ENCODE results near the gene SLC2A6.
A peak's percentile ranks its signal among the peaks of the same experiment; 100 is the strongest.

Gene SLC2A6

GRCh38 chr9:133515615-133516255, 36.8 kb upstream of the SLC2A6 start:
- DNase-seq (ENCODE audit: low read depth), result no peak

- DNase-seq (ENCODE audit: low read depth), result no peak
Measured at GRCh38 chr9:133515240-133515610, 36.3 kb upstream of the SLC2A6 start.

DNA sequence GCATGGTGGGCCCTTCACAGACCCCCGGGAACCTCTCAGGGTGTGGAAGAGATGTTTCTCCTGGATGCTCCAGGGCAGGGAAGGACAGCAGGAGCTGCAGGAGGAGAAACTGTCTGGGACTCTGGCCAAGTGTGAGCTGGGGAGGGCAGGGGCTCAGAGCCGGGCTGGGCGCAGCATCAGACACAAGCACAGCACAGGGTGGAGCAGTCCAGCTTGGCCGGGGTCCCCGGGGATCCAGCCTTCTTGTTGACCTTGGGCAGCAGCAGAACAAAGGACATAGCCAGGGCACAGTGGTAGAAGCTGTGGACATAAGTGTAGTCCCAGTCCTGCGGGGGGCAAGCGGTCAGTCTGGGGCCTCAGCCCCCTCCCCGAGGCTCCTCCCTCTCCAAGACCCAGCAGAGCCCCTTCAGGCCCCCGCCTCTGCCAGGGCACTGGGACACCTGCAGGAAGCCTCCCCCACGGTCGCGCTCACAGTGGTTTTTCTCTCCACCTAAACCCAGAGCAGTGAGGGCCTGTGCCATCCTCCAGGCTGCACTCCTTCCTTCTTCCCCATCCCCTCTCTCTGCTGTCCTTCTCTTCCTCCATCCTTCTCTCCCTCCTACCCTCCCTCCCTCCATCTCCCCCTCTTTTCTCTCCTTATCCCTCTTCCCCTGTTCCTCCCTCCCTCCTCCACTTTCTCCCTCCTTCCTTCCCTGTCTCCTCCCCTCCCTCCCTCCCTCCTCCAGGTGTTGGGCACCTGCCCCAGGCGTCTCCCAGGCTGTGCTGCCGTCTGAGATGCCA, 35.8 kb upstream of the SLC2A6 start:
- DNase-seq (ENCODE audit: low read depth), result no peak

GRCh38 chr9:133513214-133514100, 34.6 kb upstream of the SLC2A6 start:
- DNase-seq (ENCODE audit: low read depth), result no peak

DNA sequence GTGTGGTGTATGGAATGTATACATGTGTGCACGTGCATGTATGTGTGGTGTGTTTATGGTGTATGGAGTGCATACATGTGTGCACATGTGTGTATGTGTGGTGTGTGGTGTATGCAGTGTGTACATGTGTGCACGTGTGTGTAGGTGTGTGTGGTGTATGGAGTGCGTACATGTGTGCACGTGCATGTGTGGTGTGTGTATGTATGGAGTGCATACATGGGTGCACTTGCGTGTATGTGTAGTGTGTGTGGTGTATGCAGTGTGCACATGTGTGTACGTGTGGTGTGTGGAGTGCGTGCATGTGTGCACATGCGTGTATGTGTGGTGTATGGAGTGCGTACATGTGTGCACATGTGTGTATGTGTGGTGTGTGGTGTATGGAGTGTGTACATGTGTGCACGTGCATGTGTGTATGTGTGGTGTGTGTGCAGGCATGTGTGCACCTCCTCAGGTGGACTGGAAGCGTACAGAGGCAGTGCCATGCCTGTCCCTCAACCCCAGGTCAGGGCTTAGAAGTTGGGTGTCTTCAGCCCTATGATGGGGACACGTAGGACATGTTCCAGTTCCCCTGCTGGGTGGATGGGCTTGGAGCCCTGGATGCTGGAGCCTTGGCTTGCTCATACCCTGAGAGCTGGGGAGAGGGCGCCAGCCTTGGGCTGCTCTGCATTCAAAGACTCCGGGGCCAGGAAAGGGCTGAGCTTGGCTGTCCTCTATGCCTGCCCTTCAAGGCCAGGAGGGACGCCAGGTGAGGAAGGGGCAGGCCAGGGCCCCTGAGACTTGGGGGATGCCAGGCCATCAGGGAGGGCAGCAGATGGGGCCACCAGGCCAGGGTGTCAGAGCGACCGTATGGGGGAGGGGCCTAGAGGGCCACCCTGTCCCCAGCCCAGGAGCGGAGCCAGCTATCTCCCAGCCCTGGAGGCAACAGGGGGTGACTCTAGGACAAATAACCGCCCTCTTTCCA, 33.6 kb upstream of the SLC2A6 start:
- DNase-seq (ENCODE audit: low read depth), result no peak

- no peak for DNase-seq (ENCODE audit: low read depth)
Measured at GRCh38 chr9:133511607-133512006, 32.7 kb upstream of the SLC2A6 start.

DNA sequence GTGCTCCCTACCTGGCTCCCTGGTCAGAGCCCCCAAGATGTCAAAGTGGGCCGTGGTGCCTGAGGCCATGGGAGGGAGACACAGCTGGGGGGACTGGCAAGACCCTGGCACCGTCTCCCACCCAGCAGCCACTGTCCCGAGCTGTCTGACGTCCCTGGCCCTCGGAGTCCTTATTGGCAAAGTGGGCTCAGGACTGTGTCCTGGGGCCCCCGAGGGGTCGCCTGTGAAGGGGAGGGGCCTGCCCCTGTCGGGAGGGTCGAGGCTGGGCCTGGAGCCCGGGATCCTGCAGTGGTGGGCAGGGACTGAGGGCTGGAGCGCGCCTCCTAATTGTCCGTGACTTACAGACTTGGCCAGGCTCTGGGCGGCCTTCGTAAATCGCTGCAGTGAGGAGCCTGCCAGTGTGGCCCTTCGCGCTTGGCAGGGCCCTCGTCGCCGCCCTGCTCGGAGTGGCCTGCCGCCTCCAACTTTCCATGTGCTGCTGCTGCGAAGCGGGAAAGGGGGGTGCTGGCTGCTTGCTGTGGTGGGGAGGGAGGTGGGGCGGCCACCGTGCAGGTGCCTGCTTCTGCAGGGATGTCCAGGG, 32.1 kb upstream of the SLC2A6 start:
- no peak for DNase-seq (ENCODE audit: low read depth)

- no peak for DNase-seq (ENCODE audit: low read depth)
Measured at GRCh38 chr9:133509179-133510083, 30.5 kb upstream of the SLC2A6 start.

DNA sequence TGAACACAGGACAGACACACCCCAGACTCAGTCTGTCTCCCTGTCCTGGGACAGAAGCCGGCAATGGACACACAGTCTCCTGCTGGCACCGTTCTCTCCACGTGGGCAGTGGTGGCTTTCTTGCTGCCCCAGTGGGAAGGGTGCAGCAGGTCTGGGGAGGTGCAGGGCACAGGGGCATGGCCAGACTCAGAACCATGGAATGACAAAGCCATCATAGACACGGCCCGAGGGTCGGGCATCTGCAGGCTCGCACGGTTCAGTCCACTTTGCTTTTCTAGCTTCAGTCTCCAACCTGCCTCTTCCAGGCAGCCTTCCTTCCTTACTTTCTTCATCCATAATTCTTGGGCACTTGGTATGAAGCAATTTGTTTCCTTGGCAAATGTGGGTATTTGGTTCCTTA, 29.1 kb upstream of the SLC2A6 start:
- DNase-seq (ENCODE audit: low read depth), result no peak

- DNase-seq (ENCODE audit: low read depth), result no peak
Measured at GRCh38 chr9:133507246-133507965, 28.5 kb upstream of the SLC2A6 start.

GRCh38 chr9:133506653-133507038, 27.7 kb upstream of the SLC2A6 start:
- peak; percentile 86 for DNase-seq (ENCODE audit: low read depth)

GRCh38 chr9:133505901-133506652, 27.2 kb upstream of the SLC2A6 start:
- DNase-seq (ENCODE audit: low read depth), result peak; percentile 59

GRCh38 chr9:133505186-133505830, 26.4 kb upstream of the SLC2A6 start:
- DNase-seq (ENCODE audit: low read depth), result no peak

DNA sequence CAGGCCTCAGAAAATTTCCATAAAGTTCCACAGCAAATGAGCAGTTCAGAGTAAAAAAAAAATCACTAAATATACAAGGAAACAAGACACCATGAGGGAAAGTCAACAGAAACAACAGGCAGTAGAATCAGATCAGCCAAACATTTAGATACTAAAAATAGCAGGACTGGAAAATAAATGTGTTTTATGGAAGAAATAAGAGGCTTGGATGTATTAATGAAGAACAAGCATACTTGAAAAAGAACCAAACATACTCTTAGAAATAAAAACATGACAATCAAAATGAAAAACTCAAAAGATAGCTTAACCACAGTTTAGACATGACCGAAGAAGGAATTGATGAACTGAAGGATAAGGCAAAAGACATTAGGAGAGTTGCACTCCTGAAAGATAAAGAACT, 23.2 kb upstream of the SLC2A6 start:
- no peak for DNase-seq (ENCODE audit: low read depth)

GRCh38 chr9:133499892-133500270, 21.0 kb upstream of the SLC2A6 start:
- DNase-seq (ENCODE audit: low read depth), result no peak

GRCh38 chr9:133499132-133499891, 20.4 kb upstream of the SLC2A6 start:
- no peak for DNase-seq (ENCODE audit: low read depth)

Measured in GM04503 (cell line).